SH-SY5Y (cell line): ENCODE data around the gene DMD.

Experiments used
- GATA2 ChIP-seq: IDR thresholded peaks from 2 replicates; pipeline ENCODE4 v1.6.1; 2011; ENCODE audit warnings: mild to moderate bottlenecking, low read depth, low read length
- GATA3 ChIP-seq: IDR thresholded peaks from 2 replicates; pipeline ENCODE4 v1.6.1; 2011; ENCODE audit warnings: low read depth, mild to moderate bottlenecking, low read length, moderate library complexity

- TF ChIP-seq GATA2 (no peak), GATA3 (no peak)
Observed at GRCh38 chrX:31836479-31836878, 1374.9 kb downstream of the DMD start.
